ENCODE results near the gene MCF2L.
"Not testable (repeated sequence)": the region's sequence is repeated elsewhere in the genome, so short reads cannot be mapped to it uniquely, and the experiment has no call there.

MCF2L gene

GRCh38 chr13:113049981-113050380 is 81.0 kb downstream of the MCF2L start:
- no peak for DNase-seq (ENCODE audit: low spot score)

- peak; percentile 28 for DNase-seq (ENCODE audit: low spot score)
Measured at GRCh38 chr13:113050734-113051431, 81.9 kb downstream of the MCF2L start.

GRCh38 chr13:113051641-113052040 is 82.6 kb downstream of the MCF2L start:
- no peak for DNase-seq (ENCODE audit: low spot score)

GRCh38 chr13:113052206-113052605 is 83.2 kb downstream of the MCF2L start:
- peak; percentile 36 for DNase-seq (ENCODE audit: low spot score)

GRCh38 chr13:113052971-113053370 is 84.0 kb downstream of the MCF2L start:
- DNase-seq (ENCODE audit: low spot score) = peak; percentile 30

DNA sequence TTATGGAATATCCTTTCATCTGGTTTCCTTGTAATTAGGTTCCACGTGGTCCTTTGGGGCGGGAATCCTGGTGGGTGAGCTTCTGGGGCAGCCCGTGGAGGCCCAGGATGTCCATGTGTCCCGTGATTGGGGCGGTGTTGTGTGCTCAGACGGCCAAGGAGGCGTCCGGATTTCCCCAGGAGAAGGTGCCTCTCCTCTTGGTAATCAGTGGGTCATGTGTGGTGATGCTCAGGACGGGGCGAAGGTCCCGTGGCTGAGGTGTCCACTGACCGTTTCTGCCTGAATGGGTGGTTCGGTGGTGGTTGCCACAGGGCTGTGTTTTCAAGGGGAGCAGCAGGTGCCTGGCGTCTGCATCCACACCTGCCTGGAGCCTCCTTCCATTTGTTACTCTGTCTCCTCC is 84.4 kb downstream of the MCF2L start:
- no peak for DNase-seq (ENCODE audit: low spot score)

- DNase-seq (ENCODE audit: low spot score) = peak; percentile 41
Measured at GRCh38 chr13:113053801-113054604, 85.0 kb downstream of the MCF2L start.

DNA sequence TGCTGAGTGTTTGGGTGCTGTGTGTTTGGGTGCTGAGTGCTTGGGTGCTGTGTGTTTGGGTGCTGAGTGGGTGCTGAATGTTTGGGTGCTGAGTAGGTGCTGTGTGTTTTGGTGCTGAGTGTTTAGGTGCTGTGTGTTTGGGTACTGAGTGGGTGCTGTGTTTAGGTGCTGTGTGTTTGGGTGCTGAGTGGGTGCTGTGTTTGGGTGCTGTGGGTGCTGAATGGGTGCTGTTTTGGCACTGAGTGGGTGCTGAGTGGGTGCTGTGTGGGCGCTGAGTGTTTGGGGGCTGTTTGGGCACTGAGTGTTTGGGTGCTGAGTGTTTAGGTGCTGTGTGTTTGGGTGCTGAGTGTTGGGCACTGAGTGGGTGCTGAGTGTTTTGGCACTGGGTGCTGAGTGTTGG is 88.1 kb downstream of the MCF2L start:
- DNase-seq (ENCODE audit: low spot score) = no peak

GRCh38 chr13:113057559-113057958 is 88.5 kb downstream of the MCF2L start:
- DNase-seq (ENCODE audit: low spot score) = not testable (repeated sequence)

GRCh38 chr13:113058129-113058987 is 89.3 kb downstream of the MCF2L start:
- no peak for DNase-seq (ENCODE audit: low spot score)

DNA sequence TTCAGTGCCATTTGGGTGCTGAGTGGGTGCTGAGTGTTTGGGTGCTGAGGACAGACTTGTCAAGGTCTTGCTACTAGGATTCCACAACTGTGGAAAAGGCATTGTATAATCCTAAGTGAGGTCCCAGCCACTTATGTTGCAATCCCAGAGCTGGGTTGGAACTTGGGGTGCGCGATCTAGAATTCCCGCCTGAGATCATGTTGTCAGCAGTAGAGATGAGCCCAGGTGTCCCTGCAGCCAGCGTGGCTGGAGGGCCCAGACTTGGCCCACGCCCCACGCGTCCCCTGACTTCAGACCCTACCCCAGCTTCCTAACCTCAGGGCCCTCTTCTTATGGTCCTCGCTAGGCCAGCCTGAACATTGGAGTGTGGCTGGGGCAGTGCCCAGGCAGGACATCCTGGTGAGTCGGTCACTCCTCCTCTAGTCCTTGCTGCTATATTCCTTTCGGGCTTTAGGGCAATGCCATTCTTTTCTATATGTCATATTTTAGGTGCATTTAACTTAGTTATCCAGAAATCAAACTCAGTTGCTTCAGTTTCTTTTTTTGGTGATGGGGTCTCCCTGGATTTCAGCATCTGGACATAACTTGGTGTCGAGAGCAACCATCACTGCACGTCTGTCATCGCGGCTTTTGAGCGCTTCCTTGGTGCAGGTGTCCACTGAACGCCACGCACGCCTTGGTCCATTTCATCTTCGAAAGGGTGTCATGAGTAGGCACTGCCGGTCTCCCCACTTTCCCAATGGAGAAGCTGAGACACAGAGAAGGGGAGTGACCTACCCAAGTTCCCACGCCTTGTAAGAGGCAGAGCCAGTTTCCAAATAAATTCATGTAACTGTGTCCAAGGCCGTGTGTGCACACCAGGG is 90.2 kb downstream of the MCF2L start:
- DNase-seq (ENCODE audit: low spot score) = peak; percentile 28

GRCh38 chr13:113059891-113060290 is 90.9 kb downstream of the MCF2L start:
- DNase-seq (ENCODE audit: low spot score) = peak; percentile 35

DNA sequence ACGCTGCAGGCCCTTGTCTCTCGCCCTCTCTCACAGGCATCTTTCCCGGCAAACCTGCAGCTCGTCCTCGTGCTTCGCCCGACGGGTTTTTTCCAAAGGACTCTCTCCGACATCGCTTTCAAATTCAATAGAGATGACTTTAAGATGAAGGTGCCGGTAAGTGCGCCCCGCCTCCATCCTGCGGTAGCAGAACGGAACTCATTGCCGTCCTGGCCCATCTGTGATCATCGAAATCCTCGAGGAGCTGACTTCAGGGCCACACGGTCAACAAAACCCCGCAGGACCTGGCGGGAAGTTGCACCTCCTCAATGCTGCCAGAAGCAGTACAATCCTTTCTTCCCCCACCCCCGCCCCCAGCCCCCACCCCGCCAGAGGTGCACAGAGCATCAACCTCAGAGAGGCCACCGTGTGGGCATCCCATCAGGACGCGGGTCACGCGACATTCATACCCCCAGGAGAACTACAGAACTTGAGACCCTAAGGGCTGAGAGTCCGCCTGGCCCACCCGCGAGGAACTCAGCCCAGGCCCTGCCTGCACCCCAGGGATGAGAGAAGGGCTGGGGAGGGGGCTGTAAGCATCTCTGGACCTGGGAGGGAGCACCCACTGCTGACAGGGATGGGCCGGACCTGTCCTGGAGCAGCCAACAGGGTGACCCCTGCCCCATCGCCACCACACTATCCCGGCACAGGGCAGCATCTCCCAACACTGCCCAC is 91.7 kb downstream of the MCF2L start:
- DNase-seq (ENCODE audit: low spot score) = no peak

DNA sequence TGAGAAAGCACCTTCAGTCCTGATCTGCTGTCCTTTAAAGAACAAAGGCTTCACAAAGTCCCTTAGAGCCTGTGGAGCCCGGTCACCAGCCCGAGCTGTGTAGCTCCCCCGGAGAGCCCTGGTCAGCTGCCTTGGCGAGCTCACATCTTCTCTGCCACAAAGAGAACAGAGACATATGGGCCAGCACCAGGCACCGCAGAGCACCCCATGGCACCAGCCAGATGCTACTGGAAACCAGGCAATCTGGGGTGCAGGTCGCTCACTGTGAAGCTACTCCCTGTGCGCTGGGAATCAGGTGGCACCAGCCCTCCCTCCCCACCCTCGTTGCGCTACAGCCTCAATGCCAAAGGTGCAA is 92.2 kb downstream of the MCF2L start:
- no peak for DNase-seq (ENCODE audit: low spot score)

DNA sequence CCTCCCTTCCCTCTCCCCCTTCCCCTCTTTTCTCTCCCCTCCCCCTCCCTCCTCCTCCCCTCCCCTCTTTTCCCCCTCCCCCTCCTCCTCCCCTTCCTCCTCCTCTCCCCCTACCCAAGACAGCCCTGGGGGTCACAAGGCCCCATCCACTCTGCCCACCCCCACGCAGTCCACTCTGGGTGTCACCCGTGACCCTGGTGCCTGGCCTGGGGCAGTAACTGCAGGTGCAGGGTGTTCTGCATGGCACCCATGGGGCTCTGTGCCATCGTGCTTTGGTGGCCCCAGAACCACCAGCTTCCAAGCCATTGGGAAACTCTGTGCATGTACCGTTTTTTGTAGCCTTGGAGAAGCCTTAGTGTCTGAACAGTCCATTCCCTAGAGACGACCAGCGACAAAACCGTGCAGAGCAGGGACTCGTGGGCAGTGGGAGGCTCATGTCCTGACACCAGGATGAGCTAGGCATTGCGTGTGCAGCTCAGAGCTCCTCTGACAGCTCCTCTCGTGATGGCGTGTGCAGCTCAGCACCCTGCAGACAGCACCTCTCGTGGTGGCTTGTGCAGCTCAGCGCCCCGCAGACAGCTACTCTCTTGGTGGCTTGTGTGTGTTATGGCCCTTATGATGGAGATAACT is 92.9 kb downstream of the MCF2L start:
- no peak for DNase-seq (ENCODE audit: low spot score)

GRCh38 chr13:113062691-113063090 is 93.7 kb downstream of the MCF2L start:
- no peak for DNase-seq (ENCODE audit: low spot score)

DNA sequence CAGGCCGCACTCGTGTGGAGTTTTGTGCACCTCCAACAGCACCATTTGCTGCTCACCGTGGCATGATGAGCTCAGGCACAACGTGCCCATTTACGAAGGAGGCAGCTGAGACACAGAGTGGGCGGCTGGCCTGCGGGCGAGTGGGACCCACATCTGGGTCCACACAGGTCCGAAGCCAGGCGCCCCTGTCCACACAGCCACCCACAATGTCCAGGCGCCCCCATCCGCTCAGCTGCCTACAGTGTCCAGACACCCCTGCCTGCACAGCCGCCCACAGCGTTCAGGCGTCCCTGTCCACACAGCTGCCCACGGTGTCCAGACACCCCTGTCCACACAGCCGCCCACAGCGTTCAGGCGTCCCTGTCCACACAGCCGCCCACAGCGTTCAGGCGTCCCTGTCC is 94.1 kb downstream of the MCF2L start:
- no peak for DNase-seq (ENCODE audit: low spot score)

DNA sequence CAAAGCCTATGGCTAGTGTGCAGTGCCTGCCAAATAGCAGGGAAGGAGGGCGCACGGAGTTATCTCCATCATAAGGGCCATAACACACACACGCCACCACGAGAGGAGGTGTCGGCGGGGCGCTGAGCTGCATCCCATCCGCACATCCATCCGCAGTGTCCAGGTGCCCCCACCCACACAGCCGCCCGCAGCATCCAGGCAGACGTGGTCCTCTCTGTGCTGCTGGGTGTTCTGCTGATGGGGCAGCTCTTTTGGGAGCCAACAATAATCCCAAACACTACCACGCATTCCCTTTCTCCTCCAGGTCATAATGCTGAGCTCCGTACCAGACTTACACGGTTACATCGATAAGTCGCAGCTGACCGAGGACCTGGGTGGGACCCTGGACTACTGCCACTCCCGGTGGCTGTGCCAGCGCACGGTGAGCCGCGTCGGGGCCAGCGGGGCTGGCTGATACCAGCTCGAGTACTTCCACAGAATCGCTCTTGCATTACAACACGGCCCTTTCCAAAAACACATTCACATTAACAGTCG is 95.1 kb downstream of the MCF2L start:
- no peak for DNase-seq (ENCODE audit: low spot score)

DNA sequence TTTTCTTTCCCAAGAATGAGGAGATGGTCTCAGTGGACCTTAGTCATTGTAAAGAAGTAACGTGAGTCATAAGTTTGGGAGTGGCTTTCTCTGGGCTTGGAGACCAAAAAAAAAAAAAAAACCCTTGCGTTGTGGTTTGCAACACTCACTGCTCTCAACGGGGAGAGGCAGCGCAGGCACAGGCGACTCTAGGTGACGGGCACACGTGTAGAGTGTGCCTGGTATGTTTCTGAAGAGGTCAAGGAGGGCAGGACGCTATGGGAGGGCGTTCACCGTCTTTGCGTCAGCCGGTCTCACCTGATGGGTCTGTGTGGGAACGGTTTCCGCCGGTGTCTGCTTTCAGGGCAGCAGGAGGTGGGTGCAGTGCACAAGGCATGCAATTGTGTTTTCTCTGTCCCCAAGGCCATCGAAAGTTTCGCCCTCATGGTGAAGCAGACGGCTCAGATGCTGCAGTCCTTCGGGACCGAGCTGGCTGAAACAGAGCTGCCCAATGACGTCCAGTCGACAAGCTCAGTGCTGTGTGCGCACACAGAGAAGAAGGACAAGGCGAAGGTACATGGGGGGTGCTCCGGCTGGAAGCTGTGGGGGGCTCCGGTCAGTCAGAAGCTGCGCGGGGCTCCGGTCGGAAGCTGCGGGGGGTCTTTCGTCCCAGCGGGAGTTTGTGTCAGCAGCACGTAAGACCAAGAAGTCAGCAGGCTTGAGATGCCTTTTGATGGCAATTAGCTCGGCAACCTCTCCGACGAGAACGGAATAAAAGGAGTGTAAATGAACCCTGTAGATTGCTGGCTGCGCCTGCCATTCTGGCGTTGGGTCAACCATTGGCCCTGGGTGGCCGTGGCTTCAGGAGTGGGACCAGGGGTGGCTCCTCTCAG is 95.8 kb downstream of the MCF2L start:
- no peak for DNase-seq (ENCODE audit: low spot score)
